ENCODE measurements around the gene NFIX. TPM values are rescaled to one million over a fixed set of nuclear protein-coding genes. Genes with fewer than 3 reads are reported as not detected.

NFIX gene
- total RNA-seq, 4 donors from 2014 or later: 56.0 to 154 (median 79.4) TPM

- peaks cover 18 to 61% (median 57%) of the 10 kb centered on the region in 4 donors for H3K36me3 ChIP-seq
- no peak overlapping the region for H3K27ac ChIP-seq (replicated peaks in 1 of 4)
- no peaks in the 10 kb centered on the region for H3K27me3 ChIP-seq
- intact Hi-C loops (cut with DNase I): no loop called here
- peaks cover 11 to 31% (median 20%) of the 10 kb centered on the region in 4 donors for H3K4me1 ChIP-seq
- DNase-seq (ENCODE audit: extremely low spot score): no peak
- no peak overlapping the region for H3K4me3 ChIP-seq
- no peaks in the 10 kb centered on the region for H3K9me3 ChIP-seq
- WGBS: 91% methylated on average over 27 of the region's 40 CpGs
- TF ChIP-seq CTCF (IDR thresholded peaks at IDR 0.05) (no peak), EP300 (IDR thresholded peaks at IDR 0.05) (no peak), POLR2A (IDR thresholded peaks at IDR 0.05; ENCODE audit: low read depth) (no peak), POLR2AphosphoS5 (IDR thresholded peaks at IDR 0.05) (no peak)
Measured at GRCh38 chr19:13138171-13138915, 143.1 kb downstream of the NFIX start.

GRCh38 chr19:13138916-13139198 is 143.6 kb downstream of the NFIX start:
- H3K4me1 ChIP-seq: peaks cover 6 to 27% (median 16%) of the 10 kb centered on the region in 4 donors
- WGBS: 77% methylated on average over 10 of the region's 10 CpGs
- intact Hi-C loops (cut with DNase I): no loop called here
- H3K9me3 ChIP-seq: no peaks in the 10 kb centered on the region
- no peak overlapping the region for H3K27ac ChIP-seq (replicated peaks in 1 of 4)
- no peak overlapping the region for H3K4me3 ChIP-seq
- no peak for DNase-seq (ENCODE audit: extremely low spot score)
- H3K27me3 ChIP-seq: no peaks in the 10 kb centered on the region
- no peak for TF ChIP-seq POLR2A (IDR thresholded peaks at IDR 0.05; ENCODE audit: low read depth)
- H3K36me3 ChIP-seq: peaks cover 18 to 66% (median 61%) of the 10 kb centered on the region in 4 donors

DNA sequence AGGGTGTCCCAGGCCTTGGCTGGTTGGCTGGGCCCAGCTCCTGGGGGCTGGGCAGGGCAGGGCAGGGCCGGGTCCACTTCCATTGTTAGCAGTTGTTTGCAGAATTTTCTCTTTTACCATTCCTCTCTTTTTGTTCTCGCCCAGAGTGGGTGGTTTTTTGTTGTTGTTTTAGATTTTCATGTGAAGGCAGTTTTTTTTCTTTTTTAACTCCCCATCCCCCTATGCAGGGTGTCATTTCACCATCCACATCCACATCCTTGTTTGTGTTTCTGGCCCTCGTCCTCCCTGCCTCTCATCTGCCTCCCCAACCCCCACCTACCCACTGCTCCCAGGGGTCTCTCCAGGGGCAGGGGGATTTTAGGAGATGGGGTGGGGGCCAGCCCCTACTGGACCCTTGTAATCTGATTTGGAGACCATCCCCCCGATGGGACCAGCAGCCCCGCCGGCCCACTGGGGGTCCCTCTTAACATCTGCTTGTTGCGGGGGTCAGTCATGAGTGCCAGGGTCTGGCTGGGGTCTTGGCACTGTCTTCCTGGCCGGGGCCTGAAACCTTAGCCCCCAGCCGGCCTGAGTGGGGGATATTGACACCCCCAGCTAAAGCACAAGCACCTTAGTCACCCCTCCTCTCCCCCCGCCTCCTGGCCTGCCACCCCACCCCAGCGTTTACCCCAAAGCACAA is 144.5 kb downstream of the NFIX start:
- H3K27me3 ChIP-seq: no peaks in the 10 kb centered on the region
- TF ChIP-seq EP300 (IDR thresholded peaks at IDR 0.05): no peak
- TF ChIP-seq POLR2AphosphoS5 (IDR thresholded peaks at IDR 0.05): no peak
- TF ChIP-seq POLR2A (IDR thresholded peaks at IDR 0.05; ENCODE audit: low read depth): no peak
- no peak for TF ChIP-seq CTCF (IDR thresholded peaks at IDR 0.05)
- WGBS: 77% methylated on average over 6 of the region's 11 CpGs
- H3K4me3 ChIP-seq: no peak overlapping the region
- intact Hi-C loops (cut with DNase I): loop anchor here (10.0 kb wide), 1 partner anchor 125 kb away; no protein-coding TSS in a partner anchor
- H3K27ac ChIP-seq (replicated peaks in 1 of 4): no peak overlapping the region
- H3K4me1 ChIP-seq: peaks cover 0 to 20% (median 7%) of the 10 kb centered on the region in 4 donors
- no peak for DNase-seq (ENCODE audit: extremely low spot score)
- peaks cover 24 to 75% (median 70%) of the 10 kb centered on the region in 4 donors for H3K36me3 ChIP-seq
- H3K9me3 ChIP-seq: no peaks in the 10 kb centered on the region

DNA sequence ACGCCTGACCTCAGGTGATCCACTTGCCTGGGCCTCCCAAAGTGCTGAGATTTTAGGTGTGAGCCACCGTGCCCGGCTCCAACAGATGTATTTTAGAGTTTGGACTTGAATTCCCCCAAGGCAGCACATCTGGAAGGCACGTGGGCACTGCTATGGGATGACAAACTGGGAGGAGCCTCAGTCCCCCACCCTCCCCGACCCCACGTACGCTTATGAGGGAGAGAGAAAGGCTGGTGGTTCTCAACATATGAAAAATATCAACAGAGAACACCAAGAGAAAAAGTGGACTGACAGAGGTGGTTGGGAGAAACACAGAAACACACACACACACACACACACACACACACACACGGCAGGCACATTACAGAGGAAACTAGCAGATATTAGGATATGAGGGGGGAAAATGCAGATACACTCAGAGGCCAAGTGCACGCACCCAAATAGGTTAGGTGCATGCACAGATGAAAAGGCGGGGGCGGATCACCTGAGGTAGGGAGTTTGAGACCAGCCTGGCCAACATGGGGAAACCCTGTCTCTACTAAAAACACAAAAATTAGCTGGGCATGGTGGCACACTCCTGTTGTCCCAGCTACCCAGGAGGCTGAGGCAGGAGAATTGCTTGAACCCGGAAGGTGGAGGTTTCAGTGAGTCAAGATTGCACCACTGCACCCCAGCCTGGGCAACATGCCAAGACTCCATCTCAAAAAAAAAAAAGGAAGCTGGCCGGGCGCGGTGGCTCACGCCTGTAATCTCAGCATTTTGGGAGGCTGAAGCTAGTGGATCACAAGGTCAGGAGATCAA is 151.7 kb downstream of the NFIX start:
- Histone ChIP-seq H3K27ac (replicated peaks in 1 of 4) (no peak overlapping the region), H3K27me3 (no peaks in the 10 kb centered on the region), H3K36me3 (peaks cover 6 to 33% (median 24%) of the 10 kb centered on the region in 4 donors), H3K4me3 (no peak overlapping the region), H3K4me1 (peaks cover 0 to 41% (median 25%) of the 10 kb centered on the region in 4 donors), H3K9me3 (no peaks in the 10 kb centered on the region)
- 61% methylated on average over 14 of the region's 16 CpGs for WGBS
- intact Hi-C loops (cut with DNase I): loop anchor here (10.0 kb wide), 1 partner anchor 118 kb away; no protein-coding TSS in a partner anchor
- TF ChIP-seq CTCF (IDR thresholded peaks at IDR 0.05) (no peak), POLR2A (IDR thresholded peaks at IDR 0.05; ENCODE audit: low read depth) (no peak), EP300 (IDR thresholded peaks at IDR 0.05) (no peak), POLR2AphosphoS5 (IDR thresholded peaks at IDR 0.05) (no peak)
- DNase-seq (ENCODE audit: extremely low spot score): no peak

Other genes with a start within 250 kb of the NFIX start
- gene BEST2, start 243.7 kb upstream of the NFIX start, total RNA-seq: not detected
- 10 to 100 TPM in 3 of 4 donors, 1 to 10 TPM in 1; 7.1 to 17.0 (median 12.6) TPM for gene HOOK2, start 219.9 kb upstream of the NFIX start, total RNA-seq
- 1,000 to 10,000 TPM in 1 of 4 donors, 100 to 1,000 TPM in 2, 10 to 100 TPM in 1; 82.2 to 1,609 (median 182) TPM for gene JUNB, start 204.0 kb upstream of the NFIX start, total RNA-seq
- gene PRDX2, start 193.7 kb upstream of the NFIX start, total RNA-seq: 100 to 1,000 TPM; 236 to 275 (median 250) TPM
- gene THSD8, start 193.4 kb upstream of the NFIX start, total RNA-seq: under 1 TPM in 1 of 4 donors, not detected in 3; 0.65 TPM
- gene RNASEH2A, start 188.9 kb upstream of the NFIX start, total RNA-seq: 1 to 10 TPM; 2.7 to 6.6 (median 4.2) TPM
- gene RTBDN, start 160.9 kb upstream of the NFIX start, total RNA-seq: under 1 TPM in 2 of 4 donors, not detected in 2; 0.52 to 0.83 TPM
- gene MAST1, start 157.0 kb upstream of the NFIX start, total RNA-seq: under 1 TPM; 0.50 to 0.91 (median 0.76) TPM
- gene DNASE2, start 114.0 kb upstream of the NFIX start, total RNA-seq: 10 to 100 TPM; 26.6 to 37.4 (median 31.2) TPM
- gene KLF1, start 108.3 kb upstream of the NFIX start, total RNA-seq: not detected
- 10 to 100 TPM; 36.1 to 63.6 (median 52.9) TPM for gene GCDH, start 104.3 kb upstream of the NFIX start, total RNA-seq
- gene SYCE2, start 76.2 kb upstream of the NFIX start, total RNA-seq: under 1 TPM in 1 of 4 donors, not detected in 3; 0.97 TPM
- gene FARSA, start 61.8 kb upstream of the NFIX start, total RNA-seq: 10 to 100 TPM; 21.6 to 49.2 (median 35.8) TPM
- gene CALR, start 56.9 kb upstream of the NFIX start, total RNA-seq: 100 to 1,000 TPM; 200 to 300 (median 270) TPM
- 100 to 1,000 TPM; 138 to 218 (median 181) TPM for gene RAD23A, start 49.6 kb upstream of the NFIX start, total RNA-seq
- 10 to 100 TPM; 33.0 to 60.1 (median 49.3) TPM for gene GADD45GIP1, start 38.3 kb upstream of the NFIX start, total RNA-seq
- under 1 TPM in 3 of 4 donors, not detected in 1; 0.19 to 0.83 (median 0.29) TPM for gene DAND5, start 25.9 kb upstream of the NFIX start, total RNA-seq
- 10 to 100 TPM; 11.9 to 20.2 (median 17.0) TPM for gene LYL1, start 107.4 kb downstream of the NFIX start, total RNA-seq
- 10 to 100 TPM; 21.4 to 27.6 (median 26.9) TPM for gene TRMT1, start 121.3 kb downstream of the NFIX start, total RNA-seq
- gene NACC1, start 122.8 kb downstream of the NFIX start, total RNA-seq: 10 to 100 TPM; 24.5 to 61.6 (median 29.6) TPM
- 10 to 100 TPM; 50.2 to 62.6 (median 56.6) TPM for gene STX10, start 154.9 kb downstream of the NFIX start, total RNA-seq
- 100 to 1,000 TPM in 1 of 4 donors, 10 to 100 TPM in 3; 29.1 to 144 (median 62.3) TPM for gene IER2, start 154.9 kb downstream of the NFIX start, total RNA-seq